SKM-1 treated with dmso at 0.1 percent for 144 hours (cell line): Measurements from ENCODE around the gene RPL38.

ENCODE experiments used
- DNase-seq: peaks from one replicate; lab custom pipeline; 2025; ENCODE audit not compliant: unreplicated experiment; lab: John Stamatoyannopoulos, UW

The RPL38 gene

GRCh38 chr17:74245871-74246270 lies 42.4 kb downstream of the RPL38 start:
- no peak for DNase-seq

- DNase-seq: no peak
Observed at GRCh38 chr17:74249590-74250270, 46.3 kb downstream of the RPL38 start.

GRCh38 chr17:74250324-74250995 lies 47.0 kb downstream of the RPL38 start:
- no peak for DNase-seq

- no peak for DNase-seq
Observed at GRCh38 chr17:74251051-74251450, 47.6 kb downstream of the RPL38 start.

- DNase-seq: no peak
Observed at GRCh38 chr17:74251569-74251968, 48.1 kb downstream of the RPL38 start.

- no peak for DNase-seq
Observed at GRCh38 chr17:74252211-74252610, 48.7 kb downstream of the RPL38 start.

- DNase-seq: no peak
Observed at GRCh38 chr17:74253036-74253435, 49.6 kb downstream of the RPL38 start.

GRCh38 chr17:74257311-74257710 lies 53.8 kb downstream of the RPL38 start:
- DNase-seq: no peak

GRCh38 chr17:74259667-74260524 lies 56.4 kb downstream of the RPL38 start:
- DNase-seq: no peak
